Measurements from ENCODE around the gene LPAR2. TPM values are rescaled to one million over a fixed set of nuclear protein-coding genes. Genes with fewer than 3 reads are reported as not detected.

The LPAR2 gene
- 4.9 and 6.3 TPM in 2 replicates for total RNA-seq

GRCh38 chr19:19627621-19628500, at the start of gene LPAR2:
Gene LPAR2, minus strand, starts transcription at chr19:19628220. Its CDS starts 945 bp downstream, at chr19:19627275.

GRCh38 chr19:19668230-19669012, 40.4 kb upstream of the LPAR2 start, which contains the start of gene ZNF101:
Gene ZNF101, plus strand, starts transcription at chr19:19668839. Its CDS starts 125 bp downstream, at chr19:19668964.

GRCh38 chr19:19663256-19664120, 35.5 kb upstream of the LPAR2 start, which contains the start of gene ATP13A1:
Gene ATP13A1, minus strand, starts transcription at chr19:19663676. Its CDS starts 10 bp downstream, at chr19:19663666.

GRCh38 chr19:19643158-19644053, 15.4 kb upstream of the LPAR2 start, which contains the start of gene GMIP:
Gene GMIP, minus strand, starts transcription at chr19:19643657. Its CDS starts 128 bp downstream, at chr19:19643529.

DNA sequence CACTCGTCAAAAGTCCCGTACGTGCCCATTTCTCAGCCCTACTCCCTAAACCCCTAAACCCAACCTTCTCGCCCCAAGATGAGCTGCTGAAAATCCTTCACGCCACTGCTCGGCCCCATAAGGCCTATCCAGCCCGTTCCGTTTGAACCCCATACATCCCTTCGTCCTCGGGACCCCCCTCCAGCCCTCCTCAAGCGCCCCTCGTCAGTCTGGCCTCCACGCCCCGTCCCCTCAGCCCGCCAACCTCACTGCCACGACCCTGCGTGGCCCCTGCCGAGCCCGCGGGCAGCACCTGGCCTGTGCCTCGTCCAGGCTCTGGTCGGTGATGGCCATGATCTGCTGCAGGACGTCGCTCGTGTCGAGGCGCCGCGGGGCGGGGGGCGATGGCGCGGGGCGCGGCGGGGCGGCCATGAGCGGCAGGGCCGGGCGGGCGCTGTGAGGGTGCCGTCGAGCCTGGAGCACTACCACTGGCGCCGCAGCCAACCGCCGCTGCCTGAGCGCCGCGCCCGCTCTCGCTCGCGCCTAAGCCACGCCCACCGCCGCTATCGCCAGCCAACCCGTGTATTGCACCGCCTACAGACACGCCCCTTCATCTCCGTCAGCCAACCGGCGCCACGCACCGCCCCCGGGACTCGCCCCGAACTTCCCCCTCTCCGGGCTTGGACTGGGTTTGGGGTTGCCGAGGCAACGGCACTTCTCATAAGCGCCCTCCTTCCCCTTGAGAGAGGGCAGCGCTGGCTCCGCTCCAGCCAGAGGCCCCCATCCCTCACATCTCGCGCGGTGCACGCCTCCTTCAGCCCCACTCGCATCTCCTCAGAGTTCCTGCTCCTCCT, 9.6 kb downstream of the LPAR2 start, which contains the start of gene PBX4:
TSS of gene PBX4 (minus strand) at position 469 of the 833 bp plus-strand sequence. CDS start at position 411, 58 bp downstream.

Other genes starting within 250 kb of the LPAR2 start
- gene GATAD2A, start 222.5 kb downstream of the LPAR2 start, total RNA-seq = 36.0 and 61.7 TPM in 2 replicates
- 1.7 and 2.8 TPM in 2 replicates for gene TSSK6, start 112.7 kb downstream of the LPAR2 start, total RNA-seq
- 103 and 142 TPM in 2 replicates for gene NDUFA13, start 112.0 kb downstream of the LPAR2 start, total RNA-seq
- 0.64 and 0.72 TPM in 2 replicates for gene YJEFN3, start 99.3 kb downstream of the LPAR2 start, total RNA-seq
- gene CILP2, start 90.0 kb downstream of the LPAR2 start, total RNA-seq = 0.21 and 0.24 TPM in 2 replicates
- 0.21 and 0.96 TPM in 2 replicates for gene PBX4, start 9.5 kb downstream of the LPAR2 start, total RNA-seq
- gene GMIP, start 15.4 kb upstream of the LPAR2 start, total RNA-seq = 6.0 and 6.6 TPM in 2 replicates
- gene ATP13A1, start 35.5 kb upstream of the LPAR2 start, total RNA-seq = 112 and 135 TPM in 2 replicates
- 10.0 and 10.8 TPM in 2 replicates for gene ZNF101, start 40.6 kb upstream of the LPAR2 start, total RNA-seq
- gene ZNF14, start 104.9 kb upstream of the LPAR2 start, total RNA-seq = 4.1 and 4.5 TPM in 2 replicates
- gene ZNF506, start 193.5 kb upstream of the LPAR2 start, total RNA-seq = 9.6 and 11.1 TPM in 2 replicates
- gene ZNF253, start 237.7 kb upstream of the LPAR2 start, total RNA-seq = 2.9 and 4.5 TPM in 2 replicates

All from tracheal epithelial cell (primary cell).